ENCODE results near the gene LYSMD3.

LYSMD3 gene

DNA sequence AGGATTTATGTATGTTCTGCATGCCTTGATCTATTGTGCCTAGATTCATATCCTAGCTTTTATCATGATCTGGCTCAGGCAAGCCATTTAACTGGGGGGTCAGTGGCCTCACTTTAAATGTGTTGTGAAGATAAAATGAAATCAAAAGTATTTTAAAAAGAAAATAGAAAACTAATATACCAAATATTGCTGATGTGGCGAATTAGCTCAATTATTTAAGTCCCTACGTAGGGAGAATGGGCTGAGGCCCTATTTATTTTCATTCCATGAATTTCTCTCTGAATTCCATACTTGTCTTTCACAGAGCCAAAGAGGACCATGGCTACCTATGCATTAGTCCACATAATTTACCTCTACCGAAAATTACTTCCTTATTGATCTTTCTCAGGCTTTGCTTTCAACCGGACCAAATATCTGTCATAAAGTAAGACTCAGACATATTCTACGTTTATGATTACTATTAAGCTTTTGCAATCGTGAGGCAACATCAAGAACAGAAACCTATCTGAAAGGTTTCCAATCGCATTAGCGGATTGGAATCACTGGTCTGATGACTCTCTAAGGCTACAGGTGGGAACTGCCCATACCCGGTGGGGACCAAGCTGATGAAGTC, 56.5 kb downstream of the LYSMD3 start:
- Histone ChIP-seq H3K4me1 (ENCODE audit: low read depth, poor library complexity, severe bottlenecking) (peaks cover 39% of the 10 kb centered on the region), H3K9ac (peak overlapping the region; percentile 96), H3K79me2 (ENCODE audit: insufficient read depth, low read depth) (peaks cover 50% of the 10 kb centered on the region), H3K4me3 (IDR thresholded peaks at IDR 0.05; ENCODE audit: insufficient read depth, low read depth, low read length) (peak overlapping the region; percentile 66), H3K27ac (peak overlapping the region; percentile 96), H3K36me3 (ENCODE audit: insufficient read depth) (no peaks in the 10 kb centered on the region), H3K4me2 (peak overlapping the region; percentile 76), H2AFZ (ENCODE audit: low read depth) (peak overlapping the region; percentile 97), H4K20me1 (ENCODE audit: insufficient read depth) (no peaks in the 10 kb centered on the region), H3K27me3 (ENCODE audit: insufficient read depth, low read depth) (no peaks in the 10 kb centered on the region)
- no peak for TF ChIP-seq CTCF (conservative IDR thresholded peaks at IDR 0.05; ENCODE audit: low read depth, low read length)
